Measurements from ENCODE around the gene CYP11A1.

DNA sequence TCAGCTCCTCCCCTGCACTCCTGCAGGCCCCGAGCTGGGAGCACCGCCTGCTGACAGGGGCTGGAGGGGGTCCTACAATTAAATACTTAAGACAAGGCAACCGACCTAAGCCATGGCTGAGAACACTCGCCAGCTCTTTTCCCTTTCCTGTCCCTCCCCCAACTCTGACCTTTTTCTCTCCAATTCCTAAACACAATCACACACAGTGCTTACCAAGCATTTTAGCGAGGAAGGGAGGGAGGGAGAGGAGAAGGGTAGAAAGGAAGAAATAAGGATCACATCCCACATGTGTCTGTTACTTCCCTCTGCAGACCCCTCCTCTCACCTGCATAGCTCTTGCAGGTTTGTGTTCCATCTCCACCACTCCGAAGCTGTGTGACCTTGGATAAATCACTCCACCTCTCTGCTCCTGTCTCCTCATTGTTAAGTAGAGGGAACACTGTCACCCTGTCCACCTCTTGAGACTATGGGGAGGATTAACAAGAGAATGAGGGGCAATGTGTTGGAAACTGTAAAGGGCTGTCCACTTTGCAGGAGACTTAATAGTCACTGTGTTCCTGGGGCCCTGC is 63.6 kb downstream of the CYP11A1 start:
- TF ChIP-seq, protein P1, sequence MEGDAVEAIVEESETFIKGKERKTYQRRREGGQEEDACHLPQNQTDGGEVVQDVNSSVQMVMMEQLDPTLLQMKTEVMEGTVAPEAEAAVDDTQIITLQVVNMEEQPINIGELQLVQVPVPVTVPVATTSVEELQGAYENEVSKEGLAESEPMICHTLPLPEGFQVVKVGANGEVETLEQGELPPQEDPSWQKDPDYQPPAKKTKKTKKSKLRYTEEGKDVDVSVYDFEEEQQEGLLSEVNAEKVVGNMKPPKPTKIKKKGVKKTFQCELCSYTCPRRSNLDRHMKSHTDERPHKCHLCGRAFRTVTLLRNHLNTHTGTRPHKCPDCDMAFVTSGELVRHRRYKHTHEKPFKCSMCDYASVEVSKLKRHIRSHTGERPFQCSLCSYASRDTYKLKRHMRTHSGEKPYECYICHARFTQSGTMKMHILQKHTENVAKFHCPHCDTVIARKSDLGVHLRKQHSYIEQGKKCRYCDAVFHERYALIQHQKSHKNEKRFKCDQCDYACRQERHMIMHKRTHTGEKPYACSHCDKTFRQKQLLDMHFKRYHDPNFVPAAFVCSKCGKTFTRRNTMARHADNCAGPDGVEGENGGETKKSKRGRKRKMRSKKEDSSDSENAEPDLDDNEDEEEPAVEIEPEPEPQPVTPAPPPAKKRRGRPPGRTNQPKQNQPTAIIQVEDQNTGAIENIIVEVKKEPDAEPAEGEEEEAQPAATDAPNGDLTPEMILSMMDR (IDR thresholded peaks at IDR 0.05): no peak
- TF ChIP-seq POLR2A (IDR thresholded peaks at IDR 0.05): no peak

All from testis (tissue), 2 donors.